Fibroblast of upper back skin (primary cell): Measurements from ENCODE around the gene COBL.

Source experiments
- DNase-seq: peaks from one replicate; pipeline ENCODE4 v3.0.0-alpha.2; 2013

The COBL gene

DNA sequence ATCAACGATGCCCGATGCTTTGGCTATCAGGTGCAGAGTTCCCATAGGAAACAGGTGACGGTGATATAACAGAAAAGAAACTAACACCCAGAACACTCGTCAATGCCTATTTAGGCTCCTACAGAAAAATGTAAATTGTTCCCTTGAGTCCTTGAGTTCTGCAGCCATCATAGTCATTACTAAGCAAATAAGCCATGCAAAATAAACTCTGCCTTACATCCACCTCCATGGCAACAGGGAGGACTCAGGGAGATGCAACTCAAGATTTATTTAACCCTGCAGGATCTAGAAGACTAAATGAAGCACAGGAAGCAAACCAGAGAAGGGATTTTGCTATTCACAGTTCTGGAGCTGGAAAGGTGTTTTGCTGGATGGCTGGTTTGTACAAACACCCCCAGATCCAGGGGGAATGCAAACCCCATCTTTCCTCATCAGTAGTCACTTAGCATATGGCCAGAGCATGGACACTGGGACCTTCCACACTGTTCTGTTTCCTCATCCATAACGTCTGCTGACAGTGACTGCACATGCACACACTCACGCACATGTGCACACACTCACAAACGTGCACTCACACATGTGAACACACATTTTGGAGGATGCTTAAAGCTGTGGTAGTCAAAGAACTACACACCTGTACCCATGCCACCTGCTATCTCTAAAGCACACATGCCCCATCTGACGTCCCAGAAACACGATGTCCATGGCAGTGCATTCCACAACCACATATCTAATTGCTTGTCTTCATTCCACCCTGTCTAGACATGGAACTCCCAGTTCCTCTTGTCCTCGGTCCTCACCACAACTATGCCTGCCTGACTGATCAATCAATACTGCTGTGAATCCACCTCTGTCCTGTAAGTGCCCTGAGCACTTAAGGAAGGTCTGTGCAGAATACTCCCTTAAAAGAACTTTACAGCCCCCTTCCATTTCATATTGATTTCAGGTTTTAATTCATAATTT, 178.2 kb downstream of the COBL start:
- no peak for DNase-seq

DNA sequence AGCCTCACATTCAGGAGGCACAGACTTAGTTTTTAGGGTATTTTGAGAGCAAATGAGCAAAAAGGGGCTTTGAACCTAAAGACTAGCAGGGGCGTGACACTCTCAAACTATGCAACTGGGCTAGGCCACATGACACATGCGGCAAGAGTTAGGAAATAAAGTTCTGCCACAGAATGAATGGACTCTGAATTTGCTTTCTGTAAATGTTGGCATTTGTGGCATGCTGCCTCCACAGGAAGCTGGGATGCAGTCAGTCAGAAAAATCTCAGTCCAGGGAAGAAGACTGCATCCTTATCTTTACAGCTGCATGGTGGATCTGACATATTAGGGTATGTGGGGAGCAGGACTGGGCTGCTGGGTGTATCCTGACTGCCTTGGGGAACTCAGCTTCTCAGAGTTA, 181.0 kb downstream of the COBL start:
- no peak for DNase-seq

DNA sequence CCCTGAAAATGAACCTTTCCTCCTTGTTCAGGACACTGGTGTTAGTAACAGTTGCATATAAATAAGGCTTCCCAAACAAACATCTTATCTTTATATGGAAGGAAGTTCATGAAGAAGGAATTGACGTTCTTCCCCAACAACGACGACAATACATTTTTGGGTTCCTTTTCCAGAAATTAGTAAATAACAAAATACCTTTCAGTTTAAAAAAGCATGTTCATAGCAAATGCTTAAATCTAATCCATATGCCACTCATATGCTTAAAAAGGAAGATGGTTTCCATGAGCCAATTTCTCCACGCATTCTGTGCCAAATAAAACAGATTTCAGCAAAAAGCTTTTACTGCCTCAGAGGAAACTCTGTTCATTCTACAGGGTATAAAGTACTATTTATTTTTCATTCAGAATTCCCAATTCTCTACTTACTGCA, 182.6 kb downstream of the COBL start:
- peak; percentile 9 for DNase-seq

DNA sequence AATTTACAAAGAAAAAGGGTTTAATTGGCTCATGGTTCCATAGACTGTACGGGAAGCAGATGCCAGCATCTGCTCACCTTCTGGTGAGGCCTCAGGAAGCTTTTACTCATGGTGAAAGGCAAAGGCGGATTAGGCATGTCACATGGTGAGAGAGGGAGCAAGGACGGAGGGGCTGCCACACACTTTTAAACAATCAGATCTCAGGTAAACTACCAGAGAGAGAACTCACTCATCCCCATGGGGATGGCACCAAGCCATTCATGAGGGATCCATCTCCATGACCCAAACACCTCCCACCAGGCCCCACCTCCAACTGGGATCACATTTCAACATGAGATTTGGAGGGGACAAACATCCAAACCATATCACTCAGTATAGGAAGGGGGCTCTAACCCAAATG, 183.9 kb downstream of the COBL start:
- DNase-seq: no peak

DNA sequence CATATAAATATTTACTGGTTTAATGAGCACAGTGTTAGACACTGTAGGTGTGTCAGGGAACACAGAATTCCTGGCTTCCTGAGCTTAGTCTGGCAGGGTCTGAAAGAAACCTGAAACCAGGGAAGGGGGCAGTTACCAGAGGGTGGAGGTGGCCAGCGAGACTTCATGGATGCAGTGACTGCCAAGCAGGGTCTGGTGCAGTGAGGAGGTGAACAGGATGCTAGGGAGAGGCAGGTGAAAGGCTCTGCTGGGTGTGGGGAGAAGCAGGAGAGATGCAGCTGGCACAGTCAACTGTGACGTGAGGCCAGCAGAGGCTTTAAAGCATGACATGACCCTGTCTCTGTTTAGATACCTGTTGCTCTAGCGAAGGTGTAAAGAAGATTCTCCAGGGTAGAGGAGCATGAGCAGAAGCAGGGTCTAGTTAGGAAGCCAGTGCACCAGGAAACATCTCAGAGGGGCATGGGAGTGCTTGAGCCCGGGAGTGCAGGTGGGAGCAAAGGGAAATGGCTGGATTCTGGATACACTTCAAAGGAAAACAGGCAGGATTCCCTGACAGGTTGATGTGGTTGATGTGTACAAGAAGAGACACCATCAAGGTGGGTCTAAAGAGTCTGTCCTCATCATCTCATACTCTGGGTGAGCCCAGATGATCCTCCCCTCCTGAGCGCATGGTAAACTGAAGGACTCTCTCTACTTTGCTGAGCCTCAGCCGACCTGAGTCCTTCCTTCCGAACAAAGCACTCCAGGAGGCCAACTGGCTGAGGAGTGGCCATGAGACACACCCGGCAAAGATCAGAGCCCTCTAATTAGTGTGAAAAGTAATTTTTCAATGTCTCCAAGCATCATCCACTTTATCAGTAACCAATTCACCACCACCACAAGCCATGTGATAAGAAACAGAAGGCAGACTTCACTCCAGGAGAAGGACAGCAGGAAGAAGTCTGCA, 186.8 kb downstream of the COBL start:
- no peak for DNase-seq

DNA sequence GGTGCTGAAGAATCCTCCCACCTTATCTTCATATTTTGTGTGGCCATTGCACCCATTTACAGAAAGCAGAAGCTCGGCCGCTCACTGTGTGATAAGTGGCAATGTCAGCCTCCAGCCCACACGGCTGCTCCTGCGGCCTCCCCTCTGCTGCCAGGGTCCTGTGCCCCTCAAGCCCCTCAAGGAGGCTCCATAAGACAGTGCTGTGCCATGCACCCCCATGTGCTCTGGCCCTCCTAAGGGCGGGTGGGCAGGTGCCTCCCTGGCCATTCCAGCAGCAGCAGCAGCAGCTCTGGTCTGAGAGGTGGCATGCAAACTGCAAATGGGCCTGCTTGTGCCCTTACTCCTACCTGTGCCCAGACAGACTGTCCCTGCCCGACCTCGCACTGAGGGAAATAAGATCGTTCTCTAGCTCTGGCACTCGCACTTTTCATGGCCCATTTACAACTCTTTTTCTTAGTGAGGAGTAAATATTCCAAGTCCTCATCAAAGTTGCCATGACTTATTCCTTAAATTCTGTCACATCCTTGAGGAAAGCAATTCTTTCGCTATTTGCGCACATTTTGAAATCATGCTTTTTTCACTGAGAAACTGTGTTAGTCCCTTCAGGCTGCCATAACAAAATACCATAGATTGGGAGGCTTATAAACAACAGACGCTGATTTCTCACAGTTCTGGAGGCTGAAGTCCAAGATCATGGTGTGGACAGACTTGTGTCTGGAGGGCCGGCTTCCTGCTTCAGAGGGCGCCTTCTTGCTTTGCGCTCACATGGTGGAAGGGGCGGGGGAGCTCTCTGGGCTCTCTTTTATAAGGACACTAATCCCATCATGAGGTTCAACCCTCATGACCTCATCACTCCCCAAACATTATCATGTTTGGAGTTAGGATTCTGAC, 187.8 kb downstream of the COBL start:
- DNase-seq: no peak

DNA sequence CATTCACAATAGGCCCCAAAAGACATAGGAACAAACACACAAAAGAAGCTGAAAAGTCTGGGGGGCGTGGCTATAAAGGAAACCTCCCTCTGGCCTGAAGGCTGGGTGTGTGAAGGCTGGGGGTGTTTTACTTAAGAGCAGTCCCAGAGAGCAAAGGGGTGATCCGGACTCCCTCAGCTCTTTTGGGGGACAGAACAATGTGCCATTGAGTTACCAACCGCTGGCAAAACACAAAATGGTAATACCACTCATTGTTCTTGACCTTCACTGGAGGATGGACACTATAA, 189.0 kb downstream of the COBL start:
- no peak for DNase-seq

DNA sequence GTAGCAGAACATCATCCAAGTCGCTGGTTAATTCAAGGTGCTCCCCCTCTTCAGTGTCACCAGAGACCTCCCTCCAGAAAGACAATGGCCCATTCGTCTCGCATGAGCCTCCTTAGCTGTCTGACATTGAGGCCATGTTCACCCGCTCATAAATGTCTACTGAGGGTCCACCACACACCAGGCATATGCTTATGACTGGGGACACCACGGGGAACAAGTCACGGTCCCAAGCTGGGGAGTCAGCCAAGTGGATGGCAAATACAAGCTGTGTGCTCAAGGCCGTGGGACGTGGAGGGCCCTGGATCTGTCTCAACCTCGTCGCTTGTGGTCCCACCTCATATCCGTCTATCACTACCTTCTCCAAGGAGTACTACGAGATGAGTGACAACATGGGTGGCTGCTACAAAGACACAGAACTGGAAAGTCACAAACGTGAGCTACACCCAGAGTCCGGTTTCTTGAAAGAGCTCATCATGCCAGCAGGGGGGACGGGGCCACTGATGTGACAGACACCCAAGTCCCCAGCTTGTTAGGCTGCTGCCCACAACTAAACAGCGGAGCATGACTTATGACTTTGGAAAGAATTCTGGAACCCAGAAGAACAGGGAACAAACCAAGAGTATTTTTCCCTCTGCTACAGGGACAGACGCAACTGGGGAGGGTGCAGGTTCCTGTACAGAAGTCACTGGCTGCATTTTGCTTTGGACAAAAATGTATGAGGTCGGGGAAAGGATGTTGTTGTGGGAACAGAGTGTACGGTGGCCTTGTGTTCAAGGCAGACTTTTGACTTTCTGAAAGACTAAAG, 189.6 kb downstream of the COBL start:
- no peak for DNase-seq

DNA sequence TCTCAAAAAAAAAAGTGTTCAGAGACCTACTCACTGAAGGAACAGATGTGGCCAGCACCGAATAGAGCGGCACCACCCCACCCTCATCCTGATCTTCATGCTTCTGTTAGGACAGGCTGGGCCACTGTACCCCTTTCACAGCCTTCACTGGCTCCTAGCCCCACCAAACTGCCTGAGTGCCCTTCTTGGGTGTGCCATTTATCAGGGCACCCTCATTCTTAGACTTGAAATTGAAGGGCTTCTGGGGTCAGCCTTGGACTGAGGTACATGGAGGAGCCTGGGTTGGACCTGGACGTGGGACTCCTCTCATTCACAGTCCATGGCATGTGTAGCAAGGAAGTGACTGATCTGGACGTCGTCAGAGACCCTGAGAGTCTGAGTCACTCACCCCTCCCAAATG, 190.3 kb downstream of the COBL start:
- no peak for DNase-seq

DNA sequence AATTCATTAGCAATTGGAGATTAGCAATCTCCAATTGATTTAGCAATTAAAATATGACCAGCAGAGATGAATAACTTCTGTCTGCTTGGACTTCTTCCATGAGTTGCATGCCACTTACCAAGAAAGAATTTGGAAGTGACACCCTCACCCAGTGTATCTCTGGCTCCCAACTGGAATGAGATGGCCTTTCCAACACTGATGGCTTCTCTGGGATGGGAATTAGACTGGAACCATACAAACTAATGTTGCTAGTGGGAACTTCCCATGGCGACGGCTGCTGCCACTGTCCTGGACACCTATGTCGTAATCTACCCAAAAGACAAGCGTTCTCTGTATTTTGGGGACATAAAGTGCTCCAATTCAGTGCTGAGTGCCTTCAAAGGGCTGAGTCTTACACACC, 192.3 kb downstream of the COBL start:
- DNase-seq: no peak

DNA sequence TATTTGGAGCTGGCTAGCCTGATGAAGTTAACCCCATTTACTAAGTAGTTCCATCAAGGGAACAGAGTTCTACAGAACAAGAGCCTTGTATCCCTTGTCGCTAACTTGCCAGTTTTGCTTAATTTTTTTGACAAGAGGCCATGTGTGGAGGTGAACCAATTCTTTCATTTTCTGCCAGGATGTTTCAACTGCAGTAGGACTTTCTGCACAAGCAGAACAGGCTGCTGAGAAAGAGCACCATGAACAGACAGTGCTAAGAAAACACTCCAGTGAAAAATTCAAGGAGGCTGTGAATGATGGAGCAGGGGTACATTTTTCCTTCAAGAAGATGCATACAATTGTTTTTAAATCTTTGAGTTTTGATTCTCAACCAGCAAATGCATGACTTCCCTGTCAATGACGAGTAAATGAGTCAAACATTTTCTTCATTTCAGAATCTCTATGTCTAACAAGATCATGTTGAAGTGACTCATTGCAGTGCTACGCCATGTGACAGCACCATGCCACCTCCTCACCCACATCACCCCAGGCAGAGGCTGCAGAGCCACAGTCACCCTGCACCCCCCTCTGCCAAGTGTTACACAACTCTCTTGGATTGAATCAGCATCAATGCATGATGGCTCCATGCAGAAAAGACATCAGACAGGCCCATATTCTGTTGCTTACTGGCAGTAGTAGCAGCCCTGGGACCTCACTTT, 193.1 kb downstream of the COBL start:
- DNase-seq: peak; percentile 79

DNA sequence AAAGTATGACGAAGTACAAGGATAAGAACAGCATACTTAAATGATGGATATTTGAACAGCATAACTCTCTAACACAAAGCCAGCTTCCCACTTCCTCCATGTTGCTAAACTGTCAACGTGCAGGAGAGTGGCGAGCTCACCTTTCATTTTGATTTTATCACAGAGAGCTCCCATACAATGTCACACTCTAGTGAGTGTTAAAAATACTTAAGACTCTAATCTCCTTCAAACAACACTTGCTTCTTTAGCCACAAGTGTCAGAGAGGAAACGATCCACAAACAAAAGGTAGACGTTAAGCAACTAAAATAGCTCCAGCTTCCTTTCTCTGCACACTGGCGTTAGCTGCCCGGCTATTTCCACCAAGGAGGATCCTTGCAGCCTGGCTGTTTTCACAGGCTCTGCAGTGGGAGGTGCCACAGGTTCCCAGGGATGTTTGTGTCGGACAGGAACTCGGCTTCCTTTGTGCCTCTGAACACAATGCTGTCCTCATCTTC, 194.6 kb downstream of the COBL start:
- no peak for DNase-seq

DNA sequence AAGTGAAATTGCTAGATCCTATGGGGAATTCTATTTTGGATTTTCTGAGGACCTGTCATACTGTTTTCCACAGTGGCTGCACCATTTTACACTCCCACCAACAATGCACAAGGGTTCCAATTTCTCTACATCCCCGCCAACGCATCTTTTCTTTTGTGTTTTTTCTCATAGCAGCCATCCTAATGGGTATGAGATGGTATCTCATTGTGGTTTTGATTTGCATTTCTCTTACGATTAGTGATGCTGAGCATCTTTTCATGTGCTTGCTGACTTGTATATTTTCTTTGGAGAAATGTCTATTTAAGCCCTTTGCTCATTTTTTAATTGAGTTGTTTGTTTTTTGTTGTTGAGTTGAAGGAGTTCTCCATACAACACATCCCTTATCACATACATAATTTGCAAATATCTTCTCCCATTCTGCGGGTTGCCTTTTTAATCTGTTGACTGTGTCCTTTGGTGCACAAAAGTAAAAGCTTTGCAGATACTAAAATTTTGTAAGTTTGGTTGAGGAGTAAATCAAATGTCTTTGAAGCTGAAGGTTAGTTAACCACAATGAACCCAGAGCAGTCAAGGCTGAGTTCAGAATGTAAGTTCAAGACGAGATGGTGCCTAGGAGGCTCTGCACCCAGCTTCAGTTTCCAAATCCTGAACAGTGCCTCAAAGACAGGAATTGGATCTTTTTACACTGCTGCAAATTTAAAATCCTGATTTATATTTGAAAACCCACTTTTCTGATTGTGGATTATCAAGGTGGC, 195.4 kb downstream of the COBL start:
- DNase-seq: no peak

DNA sequence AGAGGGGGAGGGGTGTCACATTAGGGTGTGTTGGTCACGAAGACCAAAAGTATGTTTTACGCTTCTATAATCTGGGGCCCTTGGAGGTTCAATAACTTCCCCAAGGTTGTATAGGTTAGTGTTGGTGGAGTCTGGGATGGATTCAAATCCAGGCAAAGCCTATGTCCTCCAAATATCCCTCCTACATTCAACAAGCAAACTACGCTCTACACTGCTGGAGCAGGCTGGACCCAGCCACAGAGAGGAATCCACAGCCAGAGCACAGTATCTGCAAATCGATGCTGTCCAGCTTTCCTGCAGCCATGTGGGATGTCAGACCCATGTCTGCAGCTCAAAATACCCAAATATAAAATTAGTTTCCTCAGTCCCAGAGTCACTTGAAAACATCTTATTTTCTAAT, 198.0 kb downstream of the COBL start:
- DNase-seq: no peak

DNA sequence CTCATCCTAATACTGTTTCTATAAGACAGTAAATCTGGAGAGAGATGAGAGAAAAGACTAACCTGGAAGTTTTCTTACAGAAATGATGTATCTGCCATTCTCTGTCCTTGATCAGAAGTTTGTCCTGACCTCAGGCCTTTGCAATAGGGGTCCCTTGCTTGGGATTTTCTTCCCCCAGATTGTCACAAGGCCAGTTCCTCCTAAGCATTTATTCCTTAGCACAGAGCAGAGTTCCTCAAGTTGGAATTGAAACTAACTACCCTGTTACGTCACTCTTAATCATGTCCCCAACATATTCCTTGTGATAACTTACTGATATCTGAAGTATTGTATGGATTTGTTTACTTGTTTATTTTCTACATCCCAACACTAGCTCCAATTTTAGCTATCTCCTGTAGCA, 202.1 kb downstream of the COBL start:
- DNase-seq: no peak

DNA sequence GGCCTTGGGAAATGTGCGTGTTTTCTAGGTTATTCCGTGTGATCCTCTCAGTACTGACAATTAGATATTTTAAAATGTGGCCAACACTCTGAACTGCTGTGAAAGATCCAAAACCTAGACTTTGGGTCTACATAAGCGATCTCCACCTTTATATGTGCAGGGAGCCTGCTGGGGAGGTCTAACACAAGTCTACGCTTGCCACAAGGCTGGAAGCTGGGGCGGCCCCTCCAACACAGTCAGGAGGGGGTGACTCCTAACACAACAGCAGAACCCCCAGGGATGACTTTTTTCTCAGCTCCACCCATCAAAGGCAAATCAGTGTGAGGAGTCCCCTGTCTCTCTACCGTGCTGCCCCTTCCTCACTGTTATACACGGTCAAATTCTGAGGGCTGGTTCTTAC, 202.6 kb downstream of the COBL start:
- no peak for DNase-seq

DNA sequence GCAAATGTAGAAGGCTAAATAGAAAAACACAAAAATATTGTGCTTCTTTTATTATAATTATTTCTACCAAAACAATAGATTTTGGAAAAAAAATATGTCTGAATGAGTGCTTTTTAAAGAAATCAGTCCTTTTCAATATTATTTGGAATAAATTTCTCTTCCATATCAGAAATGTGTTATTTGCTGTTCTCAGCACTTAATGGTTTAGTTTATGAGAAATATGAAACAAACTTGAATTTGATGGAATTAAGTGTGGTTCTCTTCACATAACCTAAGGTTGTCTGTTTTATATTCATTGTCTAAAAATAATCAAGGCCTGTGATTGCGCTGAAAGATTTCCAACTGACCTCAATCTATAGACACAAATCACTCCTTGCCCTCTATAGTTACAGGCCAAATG, 203.0 kb downstream of the COBL start:
- no peak for DNase-seq

DNA sequence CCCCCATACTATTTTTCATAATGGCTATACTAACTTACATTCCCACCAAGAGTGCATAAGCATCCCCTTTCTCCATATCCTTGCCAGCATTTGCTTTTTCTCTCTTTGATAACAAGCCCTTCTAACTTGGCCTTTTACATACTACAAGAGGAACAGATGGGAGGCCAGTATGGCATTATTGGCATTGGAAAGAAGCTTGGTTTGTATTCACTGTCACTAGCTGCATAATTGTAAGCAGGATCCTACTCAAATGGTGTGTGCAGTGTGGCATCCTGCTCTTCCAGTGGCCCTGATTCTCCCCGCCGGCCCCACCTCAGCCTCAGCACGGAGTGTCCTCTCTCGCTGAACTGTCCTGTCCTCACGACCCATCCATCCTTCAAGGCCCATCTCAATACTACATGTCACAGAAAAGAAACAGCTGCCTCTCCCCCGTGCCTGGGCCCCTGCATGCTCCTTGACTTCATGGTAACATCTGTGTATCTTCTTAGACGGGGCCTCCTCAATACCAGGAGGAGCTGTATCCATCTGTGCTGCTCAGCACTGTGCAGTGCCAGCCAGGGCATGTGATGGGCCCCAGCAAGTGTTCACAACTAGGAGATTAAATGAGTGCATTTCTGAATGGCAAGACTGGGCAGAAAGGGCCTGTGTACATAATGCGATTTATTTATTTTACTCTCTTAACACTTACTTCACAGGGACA, 205.2 kb downstream of the COBL start:
- DNase-seq: no peak

DNA sequence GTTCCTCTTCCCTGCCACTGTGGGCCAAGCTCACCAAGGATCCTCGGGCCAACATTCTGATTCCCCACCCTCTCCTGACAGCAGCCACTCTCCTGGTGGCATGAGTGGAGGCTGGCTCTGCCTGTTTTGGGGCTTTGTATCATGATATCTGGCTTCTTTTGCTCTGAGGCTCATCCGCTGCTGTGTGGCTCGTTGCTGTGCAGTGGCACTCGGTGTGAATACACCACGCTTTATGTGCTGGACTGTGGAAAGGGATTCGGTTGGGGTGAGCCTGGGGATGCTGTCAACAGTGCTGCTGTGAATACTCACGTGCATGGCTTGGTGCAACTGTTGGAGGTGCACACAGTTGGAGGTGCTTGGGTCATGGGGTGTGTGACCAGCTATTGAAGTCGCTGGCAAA, 208.5 kb downstream of the COBL start:
- DNase-seq: no peak

DNA sequence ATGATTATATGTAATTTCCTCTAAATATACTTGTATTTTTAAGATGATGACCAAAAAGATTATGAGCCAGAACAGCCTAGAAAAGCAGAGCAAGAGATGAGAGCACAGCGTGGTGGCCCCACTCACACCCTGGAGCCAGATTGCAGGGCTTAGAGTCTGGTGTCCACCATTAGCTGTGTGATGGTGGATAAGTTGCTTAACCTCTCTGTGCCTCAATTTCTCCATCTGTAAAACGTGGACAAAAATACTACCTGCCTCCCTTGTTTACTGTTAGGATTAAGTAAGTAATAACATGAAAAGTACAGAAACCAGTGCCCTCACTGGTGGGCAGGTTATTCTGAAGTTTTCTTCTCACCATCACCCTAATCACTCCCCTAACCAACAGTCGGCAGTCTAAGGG, 212.3 kb downstream of the COBL start:
- DNase-seq: no peak
